MV-4-11 (cell line): Measurements from ENCODE around the gene MYBPH.

Source experiments
- DNase-seq: peaks from one replicate; lab custom pipeline; 2025; lab: John Stamatoyannopoulos, UW

Gene MYBPH, protein sequence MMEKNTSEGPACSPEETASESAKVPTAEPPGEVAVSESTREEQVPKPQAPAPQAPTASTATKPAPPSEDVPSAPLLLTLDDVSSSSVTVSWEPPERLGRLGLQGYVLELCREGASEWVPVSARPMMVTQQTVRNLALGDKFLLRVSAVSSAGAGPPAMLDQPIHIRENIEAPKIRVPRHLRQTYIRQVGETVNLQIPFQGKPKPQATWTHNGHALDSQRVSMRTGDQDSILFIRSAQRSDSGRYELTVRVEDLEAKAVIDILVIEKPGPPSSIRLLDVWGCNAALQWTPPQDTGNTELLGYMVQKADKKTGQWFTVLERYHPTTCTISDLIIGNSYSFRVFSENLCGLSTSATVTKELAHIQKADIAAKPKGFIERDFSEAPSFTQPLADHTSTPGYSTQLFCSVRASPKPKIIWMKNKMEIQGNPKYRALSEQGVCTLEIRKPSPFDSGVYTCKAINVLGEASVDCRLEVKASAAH

DNA sequence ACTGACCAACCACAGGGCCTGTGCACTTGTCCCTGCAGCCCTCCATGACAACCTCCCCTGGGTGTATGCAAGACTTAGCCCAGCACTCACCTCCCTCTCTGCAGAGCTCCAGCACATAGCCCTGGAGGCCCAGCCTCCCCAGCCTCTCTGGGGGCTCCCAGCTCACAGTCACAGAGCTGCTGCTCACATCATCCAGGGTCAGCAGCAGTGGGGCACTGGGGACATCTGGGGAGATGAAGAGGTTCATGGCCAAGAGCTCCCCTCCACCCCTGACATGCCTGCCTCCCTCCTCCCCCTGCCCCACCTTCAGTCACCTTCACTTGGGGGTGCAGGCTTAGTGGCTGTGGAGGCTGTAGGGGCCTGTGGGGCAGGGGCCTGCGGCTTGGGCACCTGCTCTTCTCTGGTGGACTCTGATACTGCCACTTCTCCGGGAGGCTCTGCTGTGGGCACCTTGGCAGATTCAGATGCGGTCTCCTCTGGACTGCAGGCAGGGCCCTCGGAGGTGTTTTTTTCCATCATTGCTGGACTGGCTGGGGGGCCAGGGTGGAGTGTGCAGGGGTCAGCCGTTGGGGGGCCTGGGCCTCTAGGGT is at the start of gene MYBPH:
MYBPH (minus strand) TSS at position 590 of the 590 bp plus-strand sequence; CDS start at position 519, 71 bp downstream.
- no peak for DNase-seq

DNA sequence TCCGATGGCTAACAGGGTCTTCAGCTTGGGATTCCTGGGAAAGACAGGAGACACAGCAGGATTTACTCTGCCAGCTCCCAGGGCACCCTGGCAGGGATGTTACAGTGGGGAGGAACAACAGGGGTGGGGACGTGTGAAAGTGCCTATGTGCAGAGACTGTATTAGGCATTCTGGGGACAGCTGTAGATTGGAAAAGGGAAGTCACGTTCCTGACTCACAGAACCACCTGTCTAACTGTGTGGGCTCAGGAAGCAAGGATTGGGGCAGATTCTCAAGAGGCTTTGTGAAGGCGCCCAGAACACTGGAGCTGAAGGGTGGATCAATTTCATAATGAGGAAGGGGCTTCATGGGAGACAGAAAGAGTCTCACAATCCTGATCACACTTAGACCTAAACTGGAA is 49.4 kb upstream of the MYBPH start:
- peak; percentile 18 for DNase-seq

DNA sequence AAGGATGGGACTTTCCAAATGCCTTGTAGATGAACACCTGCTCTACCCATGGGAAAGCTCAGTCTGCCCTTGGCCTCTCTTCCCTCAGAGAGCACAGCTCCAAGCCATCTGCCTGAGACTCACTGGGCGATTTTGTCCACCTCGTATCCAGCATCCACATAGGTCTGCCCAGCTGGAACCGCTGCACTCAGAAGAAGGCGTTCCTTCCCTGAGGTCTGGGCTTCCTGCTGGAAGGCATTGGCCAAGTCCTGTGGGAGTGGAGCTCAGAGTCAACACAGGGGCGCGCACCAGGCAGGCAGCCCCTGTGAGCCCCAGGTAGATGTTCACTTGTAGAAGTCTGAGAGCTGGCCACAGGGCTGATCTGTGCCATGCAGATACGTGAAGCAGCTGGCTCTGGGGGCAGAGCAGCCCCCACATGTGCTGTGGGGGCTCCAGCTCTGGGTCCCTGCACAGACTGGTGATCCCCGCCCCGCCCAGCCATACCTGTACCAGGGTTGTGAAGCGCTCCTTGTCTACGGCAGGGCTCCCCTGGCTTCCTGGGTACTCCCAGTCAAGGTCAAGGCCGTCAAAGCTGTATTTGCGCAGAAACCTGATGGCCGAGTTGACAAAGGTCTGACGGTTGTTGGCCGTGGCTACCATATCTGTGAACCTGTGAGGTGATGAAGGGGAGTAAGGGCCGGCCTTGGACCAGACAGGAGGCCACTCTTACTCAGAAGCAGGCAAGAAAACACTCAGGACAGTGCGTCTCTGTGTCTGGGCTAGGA is 47.6 kb upstream of the MYBPH start:
- DNase-seq, result no peak

DNA sequence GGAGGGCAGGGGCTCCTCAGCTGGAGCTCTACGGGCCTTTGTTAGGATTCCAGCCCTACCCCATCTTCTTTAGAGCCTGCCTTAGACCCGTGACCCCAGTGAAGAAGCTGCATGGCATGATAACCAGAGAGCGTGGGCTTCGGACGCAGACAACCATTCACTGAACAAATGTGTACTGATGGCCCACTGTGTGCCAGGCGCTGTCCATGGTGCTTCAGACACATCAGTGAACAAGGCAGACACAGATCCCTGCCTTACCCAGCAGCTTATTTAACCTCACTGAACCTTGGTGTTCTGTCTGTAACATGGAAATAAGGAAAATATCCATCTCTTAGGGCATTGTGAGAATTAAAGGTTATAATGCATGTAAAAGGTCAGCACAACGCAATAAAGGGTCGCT is 44.3 kb upstream of the MYBPH start:
- DNase-seq, result no peak

DNA sequence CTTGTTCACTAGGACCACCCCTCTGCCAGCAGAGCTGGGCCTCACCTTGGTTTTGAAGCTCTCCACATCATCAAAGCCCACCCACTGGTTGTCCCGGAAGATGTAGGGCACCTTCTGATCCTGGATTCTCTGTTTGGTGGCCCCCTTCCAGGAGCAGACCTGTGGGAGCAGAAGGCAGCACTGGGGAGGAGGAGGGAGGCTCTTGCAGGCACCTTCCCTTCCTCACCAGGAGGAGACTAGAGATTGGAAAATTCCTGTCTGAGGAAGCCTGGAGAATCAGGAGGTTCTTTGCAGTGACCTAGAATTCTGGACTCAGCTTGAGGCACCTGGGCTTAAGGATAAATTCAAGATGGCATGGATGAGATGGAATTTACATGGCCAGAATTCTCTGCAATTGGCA is 43.5 kb upstream of the MYBPH start:
- DNase-seq, result no peak

DNA sequence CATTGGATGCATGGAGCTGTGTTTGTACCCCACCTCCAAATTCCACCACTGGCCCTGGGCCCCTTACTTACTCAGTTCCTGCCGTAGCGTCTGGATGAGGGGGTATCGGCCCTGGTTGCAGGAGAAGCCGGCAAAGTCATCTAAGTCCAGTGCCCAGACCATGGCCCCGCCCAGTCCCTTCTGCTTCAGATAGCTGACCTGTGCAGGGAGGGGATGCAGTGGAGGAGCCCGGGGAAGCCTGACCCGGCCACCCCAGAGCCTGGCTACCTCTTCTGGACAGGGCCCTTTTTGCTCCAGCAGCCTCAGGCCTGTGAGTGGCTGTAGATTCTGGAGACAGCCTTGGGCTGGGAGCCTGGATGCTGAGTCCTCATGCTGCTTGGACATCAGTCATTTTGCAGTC is 42.0 kb upstream of the MYBPH start:
- DNase-seq, result no peak

DNA sequence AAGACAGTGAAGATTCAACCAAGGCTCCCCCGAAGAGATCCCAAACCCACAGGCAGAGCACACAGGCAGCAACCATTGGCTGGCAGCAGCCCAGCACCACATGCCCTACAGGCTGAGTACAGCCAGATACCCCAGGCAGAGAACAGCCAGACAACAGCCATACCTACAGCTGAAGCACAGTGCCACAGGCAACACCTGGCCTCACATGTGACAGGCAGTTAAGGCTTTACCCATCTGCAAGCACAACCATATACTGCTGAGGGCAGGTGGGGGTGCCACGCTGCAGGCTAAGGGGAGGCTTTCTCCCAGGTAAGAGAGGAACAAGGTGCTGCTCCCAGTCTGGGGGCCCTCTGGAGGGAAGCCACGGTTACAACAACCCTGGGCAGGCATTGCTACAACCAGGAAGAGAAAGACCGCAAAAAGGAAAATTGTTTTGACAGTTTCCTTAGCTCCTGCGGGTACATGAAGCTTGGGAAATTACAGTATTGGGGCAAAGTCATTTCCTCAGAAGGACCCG is 41.6 kb upstream of the MYBPH start:
- DNase-seq, result peak; percentile 47

DNA sequence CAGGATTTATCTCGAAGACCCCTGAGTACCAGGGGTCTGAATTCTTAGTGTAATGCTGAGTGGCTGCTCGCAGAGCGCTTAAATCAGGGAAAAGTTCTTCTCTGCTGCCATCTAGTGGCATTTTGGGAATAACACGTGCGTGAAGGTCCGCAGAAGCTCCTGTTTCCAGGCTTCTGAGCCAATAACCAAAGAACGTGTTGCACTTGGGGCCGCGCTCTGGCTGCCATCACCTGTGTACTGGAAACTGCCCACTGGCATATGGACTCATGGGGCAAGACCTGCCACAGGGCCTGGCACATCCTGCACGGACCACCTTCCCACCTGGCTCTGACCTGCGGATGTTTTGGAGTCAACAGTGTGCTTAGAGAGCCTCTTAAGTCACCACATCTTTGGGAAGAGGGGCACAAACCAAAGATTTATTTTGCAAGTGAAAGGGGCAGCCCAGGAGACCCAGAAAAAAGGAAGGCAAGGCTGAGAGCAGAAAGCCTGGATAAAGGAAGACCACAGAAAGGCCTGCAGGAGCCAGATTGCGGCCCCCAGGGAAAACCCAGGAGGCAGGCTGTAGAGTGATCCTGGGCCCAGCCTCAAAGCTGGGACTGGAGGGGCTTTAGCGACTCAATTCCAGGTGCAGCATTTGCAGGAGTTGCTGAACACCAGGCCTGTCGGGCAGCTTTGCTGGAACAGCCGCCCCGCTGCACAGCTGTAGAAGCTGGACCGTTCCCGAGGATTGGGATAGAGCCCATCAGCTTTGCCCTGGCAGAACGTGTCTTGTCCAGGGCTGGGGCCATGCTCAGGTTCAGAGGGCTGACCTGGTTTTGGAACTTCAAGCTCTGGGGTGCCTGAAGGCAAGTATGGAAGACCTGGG is 40.9 kb upstream of the MYBPH start:
- DNase-seq, result peak; percentile 59

DNA sequence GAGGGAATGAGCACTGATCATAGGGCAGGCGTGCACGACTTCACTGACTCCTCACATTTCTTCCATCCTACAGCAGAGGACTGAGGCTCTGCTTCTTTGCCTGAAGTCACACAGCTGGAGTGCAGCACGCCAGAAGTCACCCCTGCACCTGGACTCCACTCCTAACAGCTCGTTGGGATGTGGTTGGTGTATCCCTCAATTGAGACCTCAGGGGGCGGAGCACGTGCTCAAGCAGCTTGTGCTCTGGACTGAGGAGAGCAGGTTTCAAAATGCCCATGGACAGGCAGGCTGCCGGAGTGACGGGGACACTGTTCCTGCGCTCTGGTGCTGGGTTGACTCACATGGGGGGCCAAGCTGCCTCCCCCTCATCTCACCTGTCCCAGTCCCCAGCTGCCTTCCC is 39.9 kb upstream of the MYBPH start:
- peak; percentile 27 for DNase-seq

DNA sequence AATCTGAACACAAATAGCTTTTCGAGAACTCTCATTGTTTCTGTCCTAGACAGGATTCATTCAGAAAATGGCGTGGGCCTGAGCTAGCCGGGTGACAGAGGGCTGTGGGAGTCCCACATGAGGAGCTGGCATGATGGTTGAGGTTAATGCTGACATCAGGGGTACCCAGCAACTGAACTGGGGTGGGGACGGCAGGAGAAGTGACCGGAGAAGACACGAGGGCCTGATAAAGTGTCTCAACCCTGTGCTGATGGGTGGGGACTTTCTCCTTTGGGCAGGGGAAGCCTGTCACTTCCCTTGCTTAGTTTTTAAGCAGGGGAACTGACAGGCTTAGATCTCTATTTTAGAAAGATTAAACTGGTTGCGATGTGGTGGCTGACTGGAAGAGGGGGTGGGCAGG is 39.2 kb upstream of the MYBPH start:
- peak; percentile 42 for DNase-seq

DNA sequence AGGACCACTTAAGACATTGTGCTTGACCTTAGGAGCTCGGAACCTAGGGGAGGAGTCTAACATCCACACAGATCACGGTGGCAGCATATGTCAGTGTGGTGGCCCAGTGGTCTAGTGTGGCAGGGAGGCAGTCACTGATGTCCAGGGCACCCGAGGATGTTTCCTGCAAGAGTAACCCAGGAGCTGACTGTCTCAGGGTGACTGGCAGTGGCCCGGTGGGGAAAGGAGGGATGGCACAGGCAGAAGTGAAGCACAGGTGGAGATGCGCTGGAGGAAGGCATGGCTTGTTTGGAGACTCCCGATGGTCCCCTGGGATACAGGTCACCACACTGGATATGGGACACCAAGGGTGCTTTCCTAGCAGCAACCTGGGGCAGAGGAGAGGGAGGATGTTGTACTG is 37.5 kb upstream of the MYBPH start:
- no peak for DNase-seq

DNA sequence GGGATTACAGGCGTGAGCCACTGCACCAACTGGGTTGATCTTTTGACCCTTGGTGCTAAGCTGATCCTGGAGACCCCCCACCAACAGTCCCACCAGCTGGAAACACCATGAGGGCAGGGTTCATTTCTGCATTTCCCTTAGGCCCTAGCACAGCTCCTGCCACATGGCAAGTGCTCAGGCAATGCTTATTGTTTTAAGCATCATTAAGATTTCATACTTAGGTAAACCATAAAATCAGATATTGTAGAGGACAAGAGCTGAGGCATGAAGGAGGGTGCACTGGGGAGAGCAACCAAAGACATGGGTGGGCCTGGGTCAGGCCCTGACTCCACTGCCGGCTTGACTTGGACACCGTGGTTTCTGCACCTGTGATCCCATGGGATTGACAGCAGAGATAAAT is 36.2 kb upstream of the MYBPH start:
- DNase-seq, result no peak

DNA sequence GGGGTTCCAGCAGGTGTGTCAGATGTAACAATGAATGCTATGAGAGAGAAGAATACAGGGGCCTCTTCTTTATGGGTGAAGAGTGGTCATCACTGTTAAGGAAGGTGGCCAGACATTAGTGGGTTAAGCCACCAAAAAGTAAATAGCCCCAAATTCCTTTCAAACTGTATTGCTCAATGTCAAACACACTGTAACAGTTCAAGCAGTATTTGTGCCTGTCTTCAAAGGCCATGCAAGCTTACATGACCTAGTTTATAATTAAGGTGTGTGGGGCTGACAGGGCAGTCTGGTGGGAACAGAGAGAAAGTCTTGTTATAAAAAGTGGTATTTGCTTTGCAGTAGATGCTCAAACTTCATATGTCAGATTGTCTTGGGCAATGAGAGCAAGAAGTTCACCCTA is 35.4 kb upstream of the MYBPH start:
- no peak for DNase-seq

DNA sequence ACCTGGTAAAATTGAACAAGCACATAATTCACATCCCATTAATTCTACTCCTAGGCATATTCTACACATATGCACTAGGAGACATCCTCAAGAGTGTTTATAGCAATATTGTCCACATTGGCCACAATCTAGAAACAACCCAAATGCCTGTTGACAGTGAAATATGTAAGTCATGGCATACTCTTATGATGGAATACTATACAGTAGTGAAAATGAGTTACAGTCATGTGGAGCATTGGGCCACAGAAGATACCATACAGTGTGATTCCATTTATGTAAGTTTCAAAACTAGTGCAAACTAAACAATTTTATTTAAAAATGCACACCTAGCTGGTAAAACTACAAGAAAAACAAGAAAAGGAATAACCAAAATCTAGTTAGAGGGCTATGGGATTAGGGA is 34.7 kb upstream of the MYBPH start:
- DNase-seq, result no peak

DNA sequence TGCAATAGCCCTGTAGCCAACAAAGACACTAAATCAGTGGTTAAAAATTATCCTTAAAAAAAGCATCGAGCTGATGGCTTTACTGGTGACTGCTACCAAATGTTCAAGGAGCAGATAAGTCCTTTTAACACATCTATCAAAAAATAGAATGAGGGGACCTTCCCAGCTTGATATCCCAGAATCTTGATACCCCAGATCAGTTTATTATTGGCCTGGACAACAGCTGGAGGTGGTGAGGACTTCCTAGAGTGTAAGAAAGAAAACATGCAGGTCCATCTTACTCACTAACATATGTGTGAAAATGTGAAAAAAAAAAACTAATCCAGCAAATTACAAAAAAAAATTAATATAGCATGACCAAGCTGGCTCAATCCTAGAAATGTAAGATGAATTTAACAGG is 32.6 kb upstream of the MYBPH start:
- DNase-seq, result no peak

DNA sequence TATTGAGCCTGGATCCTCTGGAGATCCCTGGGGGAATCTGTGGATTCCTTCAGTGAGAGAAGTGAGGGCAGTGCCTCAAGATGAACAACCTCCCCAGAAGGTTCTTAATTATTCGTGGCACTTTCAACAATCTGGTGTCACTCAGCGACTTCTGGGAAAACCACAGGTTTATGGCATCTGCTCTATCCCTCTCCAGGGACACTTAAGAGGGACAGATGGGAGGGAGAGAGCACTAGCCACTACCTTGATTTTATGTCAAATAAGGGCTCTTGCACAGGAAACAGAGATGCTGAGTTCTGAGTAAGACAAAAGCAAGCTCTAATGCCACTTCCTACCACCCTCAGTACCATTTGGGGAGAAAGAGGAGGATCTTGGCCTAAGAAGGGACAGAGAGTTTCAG is 32.1 kb upstream of the MYBPH start:
- no peak for DNase-seq

DNA sequence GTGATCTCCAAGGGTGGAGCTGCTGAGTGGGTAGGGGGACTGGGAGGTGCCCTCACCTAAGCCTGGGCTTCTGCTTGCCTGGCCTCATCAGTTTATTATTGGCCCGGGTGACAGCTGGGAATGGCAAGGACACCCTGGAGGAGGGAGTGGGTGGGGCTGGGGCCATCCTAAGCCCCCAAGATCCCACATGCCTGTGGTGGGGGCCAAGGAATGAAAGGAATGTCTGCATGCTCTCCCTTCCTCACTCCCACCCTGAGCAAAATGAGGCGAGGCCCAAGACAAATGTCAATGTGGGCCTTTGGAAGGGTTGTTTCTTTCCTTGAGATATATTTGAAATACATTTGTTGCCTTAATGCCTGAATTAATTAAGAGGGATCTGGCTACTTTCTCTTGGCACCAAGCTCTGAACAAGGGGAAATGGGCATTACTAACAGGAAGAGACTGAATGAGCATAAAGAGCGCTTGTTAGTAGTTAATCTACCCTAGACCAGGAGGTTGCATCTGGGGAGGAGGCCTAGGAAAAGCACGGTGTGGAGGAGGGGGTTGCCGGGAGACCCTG is 30.6 kb upstream of the MYBPH start:
- peak; percentile 20 for DNase-seq

DNA sequence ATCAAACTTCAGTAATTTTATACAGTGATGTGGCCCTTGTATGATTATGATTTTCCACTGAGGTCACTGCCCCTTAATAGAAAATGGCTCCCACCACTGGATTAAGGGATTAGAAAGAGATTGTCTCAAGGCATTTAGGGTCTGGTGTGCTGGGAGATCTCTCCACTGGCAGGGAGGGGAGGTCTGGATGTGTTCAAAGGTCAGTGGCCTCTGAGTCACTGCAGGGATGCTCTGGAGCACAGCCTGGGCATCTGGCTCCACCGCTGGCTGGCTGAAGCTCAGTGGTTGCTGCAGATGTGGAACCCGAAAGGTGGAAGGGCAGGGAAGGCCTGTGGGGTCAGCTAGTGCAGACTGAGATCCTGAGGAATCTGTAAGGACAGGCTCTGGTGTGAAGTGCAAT is 29.1 kb upstream of the MYBPH start:
- DNase-seq, result peak; percentile 45

DNA sequence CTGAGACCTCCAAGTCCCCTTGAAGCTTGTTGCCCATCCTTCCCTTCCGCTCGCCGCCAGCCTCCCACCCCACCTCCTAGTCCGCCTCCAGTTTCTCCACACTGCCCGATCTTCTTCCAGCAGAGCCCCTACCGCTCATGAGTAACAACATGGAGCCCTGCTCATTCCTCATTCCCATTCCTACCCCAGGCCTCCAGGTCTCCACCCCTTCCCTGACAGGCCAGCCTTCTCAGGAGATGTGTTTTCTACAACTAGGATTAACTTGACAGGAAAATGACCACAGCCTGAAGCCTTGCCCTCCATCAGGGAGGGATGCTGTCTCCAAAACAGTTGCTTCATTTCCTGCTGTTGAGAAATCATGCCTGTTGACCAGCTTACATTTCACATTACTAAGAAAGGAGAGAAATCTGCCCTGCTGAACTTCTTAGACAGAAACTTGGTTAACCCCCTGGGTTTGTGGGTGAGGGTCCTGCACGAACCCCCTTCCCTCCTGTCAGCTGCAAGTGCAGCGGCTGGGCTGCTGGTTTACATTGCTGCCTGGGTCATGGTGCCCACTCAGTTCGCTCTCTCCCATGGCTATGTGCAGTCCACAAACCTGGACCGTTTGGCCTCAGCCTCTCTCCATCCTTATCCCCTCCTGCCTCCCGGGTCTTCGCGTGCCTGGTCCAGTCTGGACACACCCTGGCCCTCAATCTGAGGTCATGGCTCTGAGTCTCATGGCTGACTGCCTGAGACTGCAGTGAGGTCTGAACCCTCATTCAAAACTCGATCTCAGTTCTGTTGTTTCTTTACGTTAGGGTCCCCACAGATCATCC is 27.0 kb upstream of the MYBPH start:
- peak; percentile 94 for DNase-seq

DNA sequence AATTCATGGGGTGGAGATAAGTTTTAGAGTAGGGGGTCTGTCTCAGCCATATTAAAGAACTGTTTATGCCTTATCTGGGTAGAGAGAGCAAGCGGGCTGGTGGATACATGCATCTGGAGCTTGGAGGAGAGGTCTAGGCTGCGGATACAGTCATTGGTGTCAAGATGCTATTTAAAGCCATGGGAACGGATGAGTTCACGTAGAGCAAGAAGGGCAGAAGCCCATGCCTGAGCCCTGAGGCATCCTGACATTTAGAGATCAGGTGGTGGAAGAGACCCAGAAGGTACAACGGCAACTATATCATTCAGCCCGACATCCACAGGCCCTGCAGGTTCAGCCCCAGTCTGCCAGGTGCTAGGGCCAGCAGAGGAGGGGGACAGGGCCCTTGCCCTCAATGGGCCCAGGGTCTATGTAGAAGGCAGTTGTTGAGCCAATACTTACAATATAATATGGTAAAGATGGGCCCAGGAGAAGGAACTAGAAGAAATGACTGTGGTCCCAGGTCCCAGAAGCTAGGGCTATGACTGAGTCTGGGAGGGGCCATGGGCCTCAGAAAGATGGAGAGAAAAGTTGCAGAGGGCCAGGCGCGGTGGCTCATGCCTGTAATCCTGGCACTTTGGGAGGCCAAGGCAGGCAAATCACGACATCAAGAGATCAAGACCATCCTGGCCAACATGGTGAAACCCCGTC is 26.0 kb upstream of the MYBPH start:
- DNase-seq, result no peak
